Activated gamma-delta T cell treated with Interleukin-2 at 50 U/mL for 16 hours (primary cell): ENCODE data around the gene CPSF7.

Experiments used
- DNase-seq: peaks from one replicate; pipeline ENCODE4 v3.0.0-alpha.2; 2020

The CPSF7 gene

GRCh38 chr11:61353131-61354067 is 76.4 kb downstream of the CPSF7 start:
- DNase-seq, result no peak
